GM18909 (cell line): ENCODE results near the gene KRTAP29-1.

Experiments used
- ATAC-seq: cut with Tn5 transposase; IDR thresholded peaks from one replicate; pipeline ENCODE4 v1.9.1; 2021; ENCODE audit warnings: mild to moderate bottlenecking; ENCODE audit not compliant: unreplicated experiment, poor library complexity

The KRTAP29-1 gene

GRCh38 chr17:41254861-41255260, 47.8 kb downstream of the KRTAP29-1 start:
- ATAC-seq, result no peak
